GM21526 (cell line): Measurements from ENCODE around the gene ZNF717.
"Not testable (repeated sequence)": the region's sequence is repeated elsewhere in the genome, so short reads cannot be mapped to it uniquely, and the experiment has no call there.

Experiments used
- ATAC-seq: cut with Tn5 transposase; IDR thresholded peaks from one replicate; pipeline ENCODE4 v1.9.1; 2021; ENCODE audit warnings: moderate library complexity; ENCODE audit not compliant: unreplicated experiment, low FRiP score

ZNF717 gene

DNA sequence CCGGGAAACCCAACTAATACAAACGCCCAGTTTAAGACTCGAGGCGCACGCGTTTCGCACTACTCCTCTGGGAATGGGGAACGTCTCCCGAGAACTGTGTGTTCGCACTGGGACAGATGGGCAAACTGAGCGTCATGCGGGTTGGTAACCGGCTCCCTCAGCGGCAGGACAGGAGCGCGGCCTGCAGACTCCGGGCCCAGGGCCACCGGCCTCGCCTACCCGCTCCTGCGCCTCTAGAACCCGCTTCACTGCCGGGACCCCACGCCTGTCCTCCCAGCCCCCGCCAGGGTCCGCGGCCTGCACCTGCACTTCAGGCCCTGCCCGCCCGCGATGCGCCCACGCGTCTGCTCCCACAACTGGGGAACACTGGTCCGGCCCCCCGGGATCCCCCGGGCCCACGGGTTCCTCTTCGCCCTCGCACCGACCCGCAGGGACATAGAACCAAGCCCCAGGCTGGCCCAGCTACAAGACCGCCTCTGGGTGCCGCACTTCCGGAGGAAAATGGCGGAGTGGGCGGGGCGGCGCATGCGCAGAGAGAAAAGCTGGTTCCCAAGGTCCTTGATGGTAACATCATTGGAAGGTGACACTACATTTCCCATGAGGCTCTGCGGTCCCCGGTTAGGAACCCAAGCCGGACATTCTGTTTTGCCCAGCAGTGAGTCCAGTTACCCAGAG is at the start of gene ZNF717:
Gene ZNF717 (minus strand): TSS at position 469 of the 675 bp plus-strand sequence. CDS start 2,187 bp downstream, outside the sequence.
- ATAC-seq: not testable (repeated sequence)

DNA sequence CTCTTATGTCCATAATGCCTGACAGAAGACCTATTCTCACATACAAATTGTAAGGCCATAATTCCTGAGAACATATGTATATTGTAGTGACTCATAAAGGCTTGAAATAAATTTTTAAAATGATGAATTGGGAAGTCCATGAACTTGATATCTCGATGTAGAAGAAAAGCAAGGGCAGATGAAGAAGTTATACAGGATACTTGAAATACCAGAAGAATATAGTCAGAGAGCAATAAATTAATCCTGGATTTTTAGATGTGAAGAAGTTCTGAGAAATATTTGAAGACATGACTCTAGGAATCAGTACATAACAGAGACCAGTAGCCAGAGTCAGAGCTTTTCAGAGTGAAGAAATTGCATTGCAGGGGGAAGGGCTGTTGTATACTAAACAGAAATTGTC is 45.7 kb upstream of the ZNF717 start:
- not testable (repeated sequence) for ATAC-seq

DNA sequence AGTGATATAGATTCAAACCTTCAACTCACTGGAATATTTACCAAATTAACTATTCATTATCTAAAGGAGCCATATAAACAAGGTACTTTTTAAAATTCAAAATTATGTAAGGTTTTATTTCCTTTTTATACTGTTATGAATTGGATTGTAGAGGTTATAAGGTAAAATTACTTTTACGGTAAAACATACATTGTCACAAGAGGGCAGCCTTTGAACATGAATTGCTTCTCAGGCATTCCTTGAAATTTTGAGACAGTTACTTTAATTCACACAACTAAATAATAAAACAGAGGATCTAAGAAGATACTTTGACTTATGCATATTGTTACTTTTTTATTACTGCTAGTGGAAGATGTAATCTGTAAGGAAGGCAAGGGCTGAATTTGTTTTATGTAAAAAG is 32.7 kb upstream of the ZNF717 start:
- ATAC-seq: not testable (repeated sequence)

DNA sequence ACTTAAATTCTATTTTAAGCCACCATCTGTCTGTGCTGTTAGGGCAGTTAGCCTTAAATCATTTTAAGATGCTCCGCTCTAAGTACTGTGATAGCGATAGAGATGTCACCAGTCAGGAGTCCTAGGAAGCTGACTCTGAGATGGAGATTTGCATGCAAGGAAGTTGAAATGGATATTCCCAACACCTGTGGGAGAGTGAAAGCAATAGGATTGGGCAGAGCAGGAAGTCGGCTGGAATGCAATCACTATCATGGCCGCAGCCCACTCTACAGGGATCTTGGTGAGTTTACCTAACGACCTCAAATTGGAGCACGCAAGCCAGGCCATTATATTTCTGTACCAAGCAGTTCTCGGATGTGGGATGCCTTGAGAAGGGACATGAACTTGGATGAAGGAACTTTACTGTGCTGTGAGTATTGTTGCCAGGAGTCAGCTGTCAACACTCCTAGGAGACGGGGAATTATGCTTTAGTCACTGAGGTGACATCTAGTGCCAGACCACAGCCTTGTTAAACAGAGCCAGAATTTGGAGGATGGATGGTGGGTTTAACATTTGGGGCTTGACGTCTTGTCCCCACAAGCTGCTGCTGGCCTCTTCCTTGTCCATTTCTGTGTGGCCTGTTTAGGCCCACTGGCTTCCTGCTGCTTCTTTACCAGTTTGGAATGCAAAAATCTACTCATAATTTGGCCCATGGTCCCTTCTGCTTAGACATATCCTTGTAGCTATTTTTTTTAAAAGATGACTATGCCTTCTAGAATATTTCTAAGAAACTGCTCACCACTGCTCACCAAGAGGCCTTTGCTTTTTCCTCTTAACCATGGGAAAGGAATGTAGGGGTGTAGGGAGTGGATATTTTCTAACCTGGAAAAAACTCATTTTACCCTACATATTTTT is 31.2 kb upstream of the ZNF717 start:
- ATAC-seq: not testable (repeated sequence)

DNA sequence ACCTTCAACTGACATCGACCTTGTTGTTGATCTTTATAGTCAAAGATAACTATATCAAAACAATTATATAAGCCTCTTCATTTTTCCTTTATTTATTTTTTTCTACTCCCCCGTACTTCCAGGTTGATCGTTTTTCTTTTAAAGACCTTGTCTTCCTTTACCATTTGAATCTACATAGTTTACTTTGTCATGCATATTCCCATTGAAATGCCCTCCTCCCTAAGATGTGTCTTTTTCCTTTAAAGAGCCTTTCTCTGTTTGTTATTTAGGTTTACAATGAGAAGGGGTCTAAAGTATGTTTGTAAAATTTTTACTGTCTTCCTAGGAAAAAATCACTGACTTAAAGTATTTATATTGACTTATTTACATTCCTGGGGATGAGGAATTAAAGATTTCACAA is 29.4 kb upstream of the ZNF717 start:
- ATAC-seq: no peak

DNA sequence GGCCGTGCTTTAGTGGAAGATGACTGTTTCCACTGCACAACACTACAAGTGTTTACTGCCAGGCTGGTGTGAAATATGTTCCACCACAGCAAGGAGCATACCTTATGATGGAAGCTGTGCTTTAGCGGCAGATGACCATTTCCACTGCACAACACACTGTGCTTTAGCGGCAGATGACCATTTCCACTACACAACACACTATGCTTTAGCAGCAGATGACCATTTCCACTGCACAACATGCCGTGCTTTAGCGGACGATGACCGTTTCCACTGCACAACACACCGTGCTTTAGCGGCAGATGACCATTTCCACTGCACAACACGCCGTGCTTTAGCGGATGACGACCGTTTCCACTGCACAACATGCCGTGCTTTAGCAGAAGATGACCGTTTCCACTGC is 2.8 kb downstream of the ZNF717 start:
- ATAC-seq: no peak

DNA sequence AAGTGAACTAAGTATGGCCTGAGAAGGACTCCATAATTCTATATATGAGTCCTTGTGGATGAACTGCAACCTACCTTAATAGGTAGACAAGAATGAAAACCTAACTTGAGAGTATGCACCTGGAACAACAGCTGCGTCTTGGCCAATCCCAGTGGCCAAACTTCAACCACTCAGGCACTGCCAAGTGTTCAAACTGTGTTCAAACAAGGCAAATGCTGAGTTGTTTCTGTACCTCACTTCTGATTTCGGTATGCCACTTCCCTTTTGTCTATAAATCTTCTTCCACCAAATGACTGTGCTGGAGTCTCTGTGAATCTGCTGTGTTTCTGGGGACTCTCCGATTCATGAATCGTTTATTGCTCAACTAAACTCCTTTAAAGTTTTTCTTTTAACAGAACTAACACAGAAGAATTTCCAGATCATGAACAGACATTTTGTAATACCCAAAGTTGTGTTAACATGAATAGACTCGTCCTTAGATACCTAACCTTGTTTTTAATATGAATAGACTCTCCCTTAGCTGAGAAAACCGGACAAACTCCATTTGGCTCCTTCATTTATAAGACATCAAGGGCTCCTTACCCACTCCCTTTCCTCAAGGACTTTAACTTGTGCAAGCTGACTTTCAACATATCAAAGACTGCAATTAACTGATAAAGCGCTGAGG is 4.1 kb downstream of the ZNF717 start:
- ATAC-seq: no peak

DNA sequence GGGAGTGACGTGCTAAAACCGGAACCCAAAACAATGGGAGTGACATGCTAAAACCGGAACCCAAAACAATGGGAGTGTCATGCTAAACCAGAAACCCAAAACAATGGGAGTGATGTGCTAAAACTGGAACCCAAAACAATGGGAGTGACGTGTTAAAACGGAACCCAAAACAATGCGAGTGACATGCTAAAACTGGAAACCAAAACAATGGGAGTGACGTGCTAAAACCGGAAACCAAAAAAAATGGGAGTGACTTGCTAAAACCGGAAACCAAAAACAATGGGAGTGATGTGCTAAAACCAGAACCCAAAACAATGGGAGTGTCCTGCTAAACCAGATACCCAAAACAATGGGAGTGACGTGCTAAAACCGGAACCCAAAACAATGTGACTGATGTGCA is 7.6 kb downstream of the ZNF717 start:
- ATAC-seq: not testable (repeated sequence)

DNA sequence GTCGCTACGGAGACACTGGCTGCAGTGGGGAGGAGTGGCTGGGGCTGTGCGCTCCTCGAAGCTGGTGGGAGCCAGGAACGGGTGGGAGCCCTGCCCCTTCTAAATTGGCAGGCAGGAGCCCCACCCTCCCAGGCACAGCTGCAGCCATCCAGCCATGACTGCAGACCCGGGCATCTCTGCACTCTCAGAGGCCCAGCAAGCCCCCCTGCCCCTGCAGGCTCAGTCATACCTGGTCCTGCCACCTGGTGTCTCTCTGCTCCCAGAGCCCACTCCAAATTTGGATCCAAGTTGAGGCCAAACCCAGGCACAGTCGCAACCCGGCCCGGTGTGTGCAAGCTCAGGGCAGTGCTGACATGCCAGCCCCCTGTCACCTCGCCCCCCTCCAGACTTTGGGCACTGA is 13.7 kb downstream of the ZNF717 start:
- ATAC-seq: not testable (repeated sequence)

DNA sequence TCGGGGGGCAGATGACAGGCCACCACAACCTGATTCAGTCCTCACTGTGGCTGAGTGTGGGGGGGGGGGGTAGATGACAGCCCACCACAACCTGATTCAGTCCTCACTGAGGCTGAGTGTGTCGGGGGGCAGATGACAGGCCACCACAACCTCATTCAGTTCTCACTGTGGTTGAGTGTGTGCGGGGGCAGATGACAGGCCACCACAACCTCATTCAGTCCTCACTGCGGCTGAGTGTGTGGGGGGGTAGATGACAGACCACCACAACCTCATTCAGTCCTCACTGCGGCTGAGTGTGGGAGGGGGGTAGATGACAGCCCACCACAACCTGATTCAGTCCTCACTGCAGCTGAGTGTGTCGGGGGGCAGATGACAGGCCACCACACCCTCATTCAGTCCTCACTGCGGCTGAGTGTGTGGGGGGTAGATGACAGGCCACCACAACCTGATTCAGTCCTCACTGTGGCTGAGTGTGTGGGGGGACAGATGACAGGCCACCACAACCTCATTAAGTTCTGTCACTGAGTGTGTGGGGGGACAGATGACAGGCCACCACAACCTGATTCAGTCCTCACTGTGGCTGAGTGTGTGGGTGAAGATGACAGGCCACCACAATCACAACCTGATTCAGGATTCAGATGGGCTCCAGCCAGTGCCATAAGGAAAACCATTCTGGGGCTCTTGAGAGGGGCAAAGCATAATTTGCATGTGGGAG is 16.9 kb downstream of the ZNF717 start:
- ATAC-seq: no peak

DNA sequence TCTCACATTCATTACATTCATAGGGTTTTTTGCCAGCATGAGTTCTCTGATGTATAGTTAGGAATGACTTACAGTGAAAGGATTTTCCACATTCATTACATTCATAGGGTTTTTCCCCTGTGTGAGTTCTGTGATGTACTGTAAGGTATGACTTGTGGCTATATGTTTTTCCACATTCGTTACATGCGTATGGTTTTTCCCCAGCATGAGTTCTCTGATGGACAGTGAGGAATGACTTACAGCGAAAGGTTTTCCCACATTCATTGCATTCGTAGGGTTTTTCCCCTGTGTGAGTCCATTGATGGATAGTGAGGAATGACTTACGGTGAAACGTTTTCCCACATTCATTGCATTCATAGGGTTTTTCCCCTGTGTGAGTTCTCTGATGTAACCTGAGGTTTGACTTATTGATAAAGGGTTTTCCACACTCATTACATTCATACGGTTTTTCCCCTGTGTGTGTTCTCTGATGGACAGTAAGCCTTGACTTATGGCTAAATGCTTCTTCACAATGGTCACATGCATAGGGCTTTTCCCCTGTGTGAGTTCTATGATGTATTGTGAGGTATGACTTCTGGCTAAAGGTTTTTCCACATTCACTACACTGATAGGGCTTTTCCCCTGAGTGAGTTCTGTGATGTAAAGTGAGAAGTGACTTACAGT is 47.4 kb downstream of the ZNF717 start:
- no peak for ATAC-seq

DNA sequence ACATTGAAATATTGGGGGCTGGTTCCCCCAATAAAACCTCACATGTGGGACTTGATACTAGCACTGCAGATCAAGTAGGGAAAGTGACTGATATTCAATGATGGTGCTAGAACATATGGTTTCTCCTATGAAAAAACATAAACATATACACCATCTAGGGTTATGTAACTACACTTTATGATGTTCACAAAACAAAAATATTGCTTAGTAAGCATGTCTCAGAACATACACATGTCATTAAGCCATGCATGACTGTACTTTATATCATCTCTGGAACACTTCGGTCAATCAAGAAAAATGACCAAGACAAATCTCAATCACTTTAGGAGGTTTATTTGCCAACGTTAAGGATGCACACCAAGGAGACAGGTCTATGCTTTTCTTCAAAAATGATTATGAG is 57.4 kb downstream of the ZNF717 start:
- ATAC-seq: no peak

DNA sequence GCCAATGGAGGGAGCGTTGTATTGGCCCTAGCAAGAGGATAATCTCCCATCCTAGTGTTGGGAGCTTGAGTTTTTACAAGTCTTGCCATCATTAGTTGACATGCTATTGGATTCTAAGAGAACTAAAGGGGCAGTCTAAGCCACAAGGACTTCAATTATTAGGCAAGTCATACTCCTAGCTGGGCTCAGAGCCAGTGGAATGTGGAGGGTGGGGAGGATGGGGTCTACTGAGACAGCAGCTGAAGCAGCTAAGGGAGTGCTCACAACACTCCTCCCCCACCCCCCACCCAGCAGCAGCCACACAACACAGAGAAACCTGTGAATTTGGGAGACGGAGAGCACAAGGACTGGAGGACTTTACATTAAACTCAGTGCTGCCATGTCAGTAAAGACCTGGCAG is 93.3 kb downstream of the ZNF717 start:
- no peak for ATAC-seq

DNA sequence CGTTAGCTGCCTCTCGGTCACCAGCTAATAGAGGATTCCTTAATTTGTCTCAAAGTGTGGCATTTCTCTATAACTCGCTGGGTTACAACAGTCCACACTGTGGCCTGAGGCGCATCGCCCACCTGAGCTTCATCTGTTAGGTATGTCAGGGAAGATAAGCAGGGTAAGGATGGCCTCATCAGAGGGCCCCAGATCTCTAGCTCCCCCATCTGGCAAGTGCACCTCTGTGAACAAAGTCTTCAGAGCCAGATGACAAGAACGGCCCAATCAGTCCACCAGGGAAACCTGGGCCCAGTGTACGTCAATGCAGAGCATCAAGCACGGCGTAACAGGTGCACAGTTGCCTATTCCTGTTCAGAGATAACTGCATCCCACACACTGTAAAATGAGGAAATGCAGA is 98.0 kb downstream of the ZNF717 start:
- ATAC-seq: no peak
